ENCODE measurements around the gene PPP2R2D.
A peak's percentile ranks its signal among the peaks of the same experiment; 100 is the strongest.
"Not testable (repeated sequence)": the region's sequence is repeated elsewhere in the genome, so short reads cannot be mapped to it uniquely, and the experiment has no call there.

PPP2R2D gene

DNA sequence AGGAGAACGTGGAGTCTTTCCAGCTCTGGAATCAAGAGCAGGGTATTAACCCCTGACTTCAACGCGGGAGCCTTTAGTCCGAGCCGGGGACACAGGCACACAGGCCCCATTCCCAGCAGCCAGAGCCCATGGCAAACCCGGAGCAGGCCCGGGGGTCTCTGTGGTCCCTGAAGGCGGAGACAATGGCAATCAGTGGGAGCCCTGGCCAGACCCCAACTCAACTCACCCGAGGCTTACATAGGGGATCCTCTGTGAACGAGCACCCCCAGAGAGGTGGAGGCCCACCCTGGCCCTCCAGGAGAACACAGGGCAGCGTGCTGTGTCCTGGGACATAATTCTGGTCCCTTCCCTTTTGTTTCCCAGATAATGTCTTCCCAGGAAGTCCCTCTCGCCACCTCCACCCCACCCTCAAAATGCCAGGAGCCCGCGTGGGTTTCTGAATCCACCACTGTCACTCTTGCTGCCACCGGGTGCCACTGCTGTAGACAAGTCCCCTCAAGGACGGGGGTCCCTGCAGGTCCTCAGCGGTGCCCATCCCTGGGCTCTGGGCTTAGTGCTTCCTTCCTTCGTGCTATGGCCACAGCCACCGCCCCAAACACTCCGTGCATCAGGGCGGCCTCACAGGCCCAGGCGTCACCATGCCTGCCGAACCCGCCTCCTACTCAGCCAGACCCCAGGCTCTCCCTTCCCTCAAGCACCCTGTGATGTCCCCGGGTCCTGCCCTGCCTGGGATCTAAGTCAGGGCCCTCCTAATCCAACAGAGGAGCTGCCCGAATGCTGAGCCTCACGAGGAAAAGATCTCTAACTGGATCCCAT lies 28.6 kb upstream of the PPP2R2D start:
- no peak for DNase-seq (ENCODE audit: low read depth in 1 of 2, low spot score in 1 of 2)
- no peak for TF ChIP-seq JUND (IDR thresholded peaks at IDR 0.05; ENCODE audit: low read depth)
- in situ Hi-C loops (cut with HindIII; ENCODE audit: low pct_unique_long_range_greater_than_20kb, low sequenced_read_pairs), result no loop called here

DNA sequence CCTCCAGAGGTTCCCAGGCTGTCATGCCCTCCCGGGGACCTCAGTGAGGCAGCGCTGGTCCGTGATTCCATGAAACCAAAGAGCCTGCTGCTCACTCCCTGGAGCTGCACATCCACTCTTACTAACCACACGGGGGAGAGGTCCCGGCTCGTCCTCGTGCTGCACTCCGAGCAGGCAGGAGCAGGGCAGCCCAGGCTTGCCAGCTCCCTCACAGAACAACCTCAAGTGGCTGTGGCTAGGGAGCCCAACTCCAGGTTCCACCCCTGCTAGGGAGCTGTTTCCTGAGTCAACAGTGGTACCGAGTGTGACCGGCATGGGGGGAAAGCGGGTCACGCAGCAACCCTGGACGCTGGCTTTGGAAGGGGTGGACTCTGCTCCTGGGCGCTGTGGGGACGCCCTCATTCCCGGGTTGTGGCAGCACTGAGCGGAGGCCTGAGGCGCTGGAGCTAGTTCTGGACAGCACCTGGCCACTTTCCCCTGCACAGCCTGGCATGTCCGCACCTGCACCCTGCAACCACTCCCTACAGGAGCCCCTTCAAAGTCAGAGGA lies 27.9 kb upstream of the PPP2R2D start:
- no peak for TF ChIP-seq JUND (IDR thresholded peaks at IDR 0.05; ENCODE audit: low read depth)
- in situ Hi-C loops (cut with HindIII; ENCODE audit: low pct_unique_long_range_greater_than_20kb, low sequenced_read_pairs), result no loop called here
- no peak for DNase-seq (ENCODE audit: low read depth in 1 of 2, low spot score in 1 of 2)

DNA sequence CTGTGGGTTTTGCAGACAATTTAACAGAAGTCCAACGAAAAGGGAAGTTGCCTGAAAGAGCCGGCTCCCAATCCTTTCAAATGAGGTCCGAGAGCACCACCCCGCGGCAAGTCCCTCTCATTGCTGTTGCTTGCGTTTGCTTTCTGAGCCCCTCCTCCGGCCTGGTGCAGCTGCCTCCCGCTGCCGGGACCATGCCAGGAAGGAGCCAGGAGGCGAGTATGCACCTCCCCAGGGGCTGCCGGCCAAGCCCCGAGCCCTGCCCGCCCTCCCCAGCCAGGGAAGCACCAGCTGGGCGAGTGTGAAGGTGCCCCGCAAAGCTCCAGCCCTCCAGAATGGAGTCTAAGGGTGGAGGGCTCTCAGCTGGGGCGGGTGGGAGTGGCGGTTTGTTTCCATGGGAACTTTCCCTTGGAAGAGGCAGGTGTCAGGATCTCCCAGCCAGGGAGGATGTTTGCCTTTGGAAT lies 25.8 kb upstream of the PPP2R2D start:
- no peak for TF ChIP-seq JUND (IDR thresholded peaks at IDR 0.05; ENCODE audit: low read depth)
- peak; percentile 61 to 79 for DNase-seq (ENCODE audit: low read depth in 1 of 2, low spot score in 1 of 2)
- in situ Hi-C loops (cut with HindIII; ENCODE audit: low pct_unique_long_range_greater_than_20kb, low sequenced_read_pairs), result no loop called here

DNA sequence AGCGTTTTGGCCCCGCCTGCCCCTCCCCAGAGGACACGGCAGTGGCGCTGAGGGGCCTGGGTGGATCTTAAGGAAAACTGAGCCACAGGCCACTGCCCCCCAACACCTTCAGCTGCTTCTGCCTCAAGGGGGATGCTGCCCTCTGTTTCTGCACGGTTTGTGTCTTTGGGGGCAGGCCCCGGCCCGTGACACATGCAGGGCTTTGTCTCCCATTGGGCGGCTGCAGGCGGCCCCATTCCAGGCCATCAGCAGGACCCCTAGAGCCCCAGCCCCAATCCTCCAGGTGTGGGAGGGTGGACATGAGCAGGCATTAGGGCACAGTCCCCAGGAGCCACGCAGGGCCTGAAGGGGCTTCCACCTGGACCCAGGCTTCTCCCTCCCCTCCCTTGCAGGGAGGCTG lies 25.3 kb upstream of the PPP2R2D start:
- TF ChIP-seq JUND (IDR thresholded peaks at IDR 0.05; ENCODE audit: low read depth), result no peak
- no peak for DNase-seq (ENCODE audit: low read depth in 1 of 2, low spot score in 1 of 2)
- in situ Hi-C loops (cut with HindIII; ENCODE audit: low pct_unique_long_range_greater_than_20kb, low sequenced_read_pairs), result no loop called here

DNA sequence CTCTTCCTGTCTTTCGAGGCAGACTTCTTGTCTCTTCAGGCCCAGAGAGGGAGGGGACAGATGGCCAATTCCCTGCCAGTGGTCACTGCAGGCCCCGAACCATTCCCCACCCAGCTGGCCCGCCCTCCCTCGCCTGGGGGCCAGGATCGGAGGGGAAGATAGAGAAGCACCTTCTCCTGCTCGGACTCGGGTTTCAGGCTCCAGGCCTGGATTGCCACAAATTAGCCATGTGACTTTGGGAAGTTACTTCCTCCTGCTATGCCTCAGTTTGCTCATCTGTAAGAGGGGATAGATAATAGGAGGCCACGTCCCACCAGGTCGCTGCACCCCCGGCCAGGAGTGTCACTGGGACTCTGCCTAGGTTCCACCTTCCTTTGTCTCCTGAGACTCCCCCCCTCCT lies 24.8 kb upstream of the PPP2R2D start:
- no peak for TF ChIP-seq JUND (IDR thresholded peaks at IDR 0.05; ENCODE audit: low read depth)
- in situ Hi-C loops (cut with HindIII; ENCODE audit: low pct_unique_long_range_greater_than_20kb, low sequenced_read_pairs), result no loop called here
- DNase-seq (ENCODE audit: low read depth in 1 of 2, low spot score in 1 of 2), result no peak

DNA sequence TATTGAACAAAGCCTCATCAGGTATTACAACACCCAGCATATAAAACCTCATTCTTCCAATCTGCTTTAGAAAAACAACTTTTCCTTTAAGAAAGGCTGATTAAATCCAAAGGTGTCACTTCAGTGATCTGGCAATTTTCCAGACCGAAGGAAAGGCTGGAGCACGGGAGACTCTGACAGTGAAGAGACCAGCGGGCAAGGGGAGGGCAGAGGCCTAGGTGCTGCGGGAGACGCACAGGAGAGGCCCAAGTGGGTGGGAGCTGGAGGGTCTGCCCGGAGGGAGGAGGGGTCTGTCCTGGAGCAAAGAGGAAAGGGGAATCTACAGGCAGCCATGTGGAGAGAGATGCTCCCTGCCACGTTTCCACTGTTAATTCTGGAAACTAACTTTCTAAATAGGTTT lies 24.3 kb upstream of the PPP2R2D start:
- no peak for DNase-seq (ENCODE audit: low read depth in 1 of 2, low spot score in 1 of 2)
- in situ Hi-C loops (cut with HindIII; ENCODE audit: low pct_unique_long_range_greater_than_20kb, low sequenced_read_pairs), result no loop called here
- no peak for TF ChIP-seq JUND (IDR thresholded peaks at IDR 0.05; ENCODE audit: low read depth)

DNA sequence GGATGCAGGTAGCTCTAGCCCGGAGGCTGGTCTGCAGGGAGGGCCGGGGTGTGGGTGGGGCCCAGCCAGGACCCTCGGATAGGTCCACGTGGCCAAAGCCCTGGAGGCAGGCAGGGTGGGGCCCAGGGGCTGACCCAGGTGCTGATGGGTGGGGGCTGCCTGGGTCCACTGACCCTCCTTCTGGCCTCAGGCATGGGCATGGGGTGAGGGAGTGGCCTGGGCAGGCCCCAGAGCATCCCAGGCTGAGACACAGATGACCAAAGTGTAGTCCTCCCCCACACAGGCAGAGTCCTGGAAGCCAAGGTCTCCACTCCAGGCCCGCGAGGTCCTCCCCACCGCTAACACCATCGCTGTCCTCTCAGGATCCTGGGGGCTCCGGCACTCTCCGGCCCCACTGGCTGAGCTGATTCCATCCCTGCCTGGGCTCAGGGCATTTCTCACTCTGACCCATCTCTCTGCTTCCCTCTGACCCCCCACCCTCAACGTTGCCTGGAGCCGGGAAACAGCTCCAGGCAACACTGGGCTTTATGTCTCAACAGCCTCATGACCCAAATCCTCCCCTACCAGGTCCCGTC lies 20.7 kb upstream of the PPP2R2D start:
- DNase-seq (ENCODE audit: low read depth in 1 of 2, low spot score in 1 of 2), result no peak
- in situ Hi-C loops (cut with HindIII; ENCODE audit: low pct_unique_long_range_greater_than_20kb, low sequenced_read_pairs), result no loop called here
- TF ChIP-seq JUND (IDR thresholded peaks at IDR 0.05; ENCODE audit: low read depth), result no peak

DNA sequence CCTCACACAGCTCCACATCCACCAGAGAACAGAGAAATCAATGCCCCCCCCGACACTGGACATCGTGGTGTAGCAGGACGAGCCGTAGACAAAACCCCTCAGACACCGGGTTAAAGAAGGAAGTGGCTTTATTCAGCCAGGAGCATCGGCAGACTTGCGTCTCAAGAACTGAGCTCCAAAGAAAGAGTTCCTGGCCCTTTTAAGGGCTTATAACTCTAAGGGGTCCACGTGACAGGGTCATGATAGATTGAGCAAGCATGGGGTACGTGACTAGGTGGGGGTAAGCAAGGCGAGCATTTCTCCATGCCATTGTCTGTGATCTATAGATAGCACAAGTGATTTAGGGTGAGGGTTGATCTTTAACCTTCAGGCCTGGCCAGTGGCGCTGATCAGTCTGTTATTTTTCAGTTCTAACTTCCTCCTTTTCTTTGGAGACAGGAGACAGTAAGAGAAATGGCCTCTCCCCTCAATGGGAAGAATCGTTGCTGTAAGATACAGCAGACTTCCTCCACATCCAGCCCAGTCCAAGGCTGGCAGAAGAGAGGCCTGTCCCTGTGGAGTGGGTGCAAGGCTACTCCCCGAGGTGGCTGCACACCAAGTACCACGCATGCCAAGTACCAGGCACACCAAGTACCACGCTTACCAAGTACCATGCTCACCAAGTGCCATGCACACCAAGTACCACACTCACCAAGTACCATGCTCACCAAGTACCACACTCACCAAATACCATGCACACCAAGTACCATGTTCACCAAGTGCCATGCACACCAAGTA lies 19.5 kb upstream of the PPP2R2D start:
- DNase-seq (ENCODE audit: low read depth in 1 of 2, low spot score in 1 of 2), result no peak
- in situ Hi-C loops (cut with HindIII; ENCODE audit: low pct_unique_long_range_greater_than_20kb, low sequenced_read_pairs), result no loop called here

DNA sequence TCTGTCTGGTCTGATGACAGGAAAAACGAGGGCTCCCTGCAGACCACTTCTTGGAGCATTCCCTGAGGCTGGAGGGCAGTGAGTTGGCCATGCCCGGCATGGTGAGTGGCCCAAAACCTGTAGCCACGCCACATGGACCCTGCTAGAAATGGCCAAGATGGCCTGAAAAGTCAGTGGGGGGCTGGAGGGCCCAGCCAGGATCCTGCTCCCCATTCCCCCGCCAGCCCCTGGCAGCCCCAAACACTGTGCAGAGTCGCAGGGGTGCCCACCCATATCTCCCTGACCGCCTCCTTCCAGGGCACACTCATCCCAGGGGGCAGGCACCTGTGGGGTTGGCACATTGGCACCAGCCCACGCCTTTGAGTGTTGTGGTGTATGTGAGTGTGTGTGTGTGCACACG lies 18.7 kb upstream of the PPP2R2D start:
- no peak for TF ChIP-seq JUND (IDR thresholded peaks at IDR 0.05; ENCODE audit: low read depth)
- DNase-seq (ENCODE audit: low read depth in 1 of 2, low spot score in 1 of 2), result no peak
- in situ Hi-C loops (cut with HindIII; ENCODE audit: low pct_unique_long_range_greater_than_20kb, low sequenced_read_pairs), result no loop called here

More for the DNA sequence above, 19.5 kb upstream of the PPP2R2D start:
- TF ChIP-seq JUND (IDR thresholded peaks at IDR 0.05; ENCODE audit: low read depth), result no peak

DNA sequence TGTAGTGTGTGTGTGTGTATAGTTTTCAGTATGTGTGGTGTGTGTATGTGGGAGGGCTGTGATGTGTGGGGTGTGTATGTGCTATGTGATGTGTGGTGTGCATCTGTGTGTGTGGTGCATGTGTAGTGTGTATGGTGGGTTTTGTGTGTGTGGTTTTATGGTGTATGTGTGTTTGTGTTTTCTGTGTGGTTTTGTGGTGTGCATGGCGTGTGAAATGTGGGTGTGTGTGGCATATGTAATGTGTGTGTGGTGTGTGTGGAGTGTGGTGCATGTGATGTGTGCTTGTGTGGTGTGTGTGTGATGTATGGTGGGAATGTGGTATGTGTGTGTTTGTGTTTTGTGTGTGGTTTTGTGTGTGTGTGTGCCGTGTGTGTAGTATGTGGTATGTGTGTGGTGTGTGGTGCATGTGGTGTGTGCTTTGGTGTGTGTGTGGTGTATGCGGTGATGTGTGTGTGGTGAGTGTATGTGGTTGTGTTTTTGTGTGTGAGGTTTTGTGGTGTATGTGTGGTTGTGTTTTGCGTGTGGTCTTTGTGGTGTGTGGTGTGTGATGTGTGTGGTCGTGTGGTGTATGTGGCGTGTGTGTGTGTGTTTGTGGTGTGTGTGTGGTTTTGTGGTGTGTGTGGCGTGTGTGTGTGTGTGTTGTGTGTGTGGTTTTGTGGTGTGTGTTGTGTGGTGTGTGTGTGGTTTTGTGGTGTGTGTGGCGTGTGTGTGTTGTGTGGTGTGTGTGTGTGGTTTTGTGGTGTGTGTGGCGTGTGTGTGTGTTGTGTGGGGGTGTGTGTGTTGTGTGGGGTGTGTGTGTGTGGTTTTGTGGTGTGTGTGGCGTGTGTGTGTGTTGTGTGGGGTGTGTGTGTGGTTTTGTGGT lies 18.0 kb upstream of the PPP2R2D start:
- TF ChIP-seq JUND (IDR thresholded peaks at IDR 0.05; ENCODE audit: low read depth), result no peak
- no peak for DNase-seq (ENCODE audit: low read depth in 1 of 2, low spot score in 1 of 2)
- in situ Hi-C loops (cut with HindIII; ENCODE audit: low pct_unique_long_range_greater_than_20kb, low sequenced_read_pairs), result no loop called here

DNA sequence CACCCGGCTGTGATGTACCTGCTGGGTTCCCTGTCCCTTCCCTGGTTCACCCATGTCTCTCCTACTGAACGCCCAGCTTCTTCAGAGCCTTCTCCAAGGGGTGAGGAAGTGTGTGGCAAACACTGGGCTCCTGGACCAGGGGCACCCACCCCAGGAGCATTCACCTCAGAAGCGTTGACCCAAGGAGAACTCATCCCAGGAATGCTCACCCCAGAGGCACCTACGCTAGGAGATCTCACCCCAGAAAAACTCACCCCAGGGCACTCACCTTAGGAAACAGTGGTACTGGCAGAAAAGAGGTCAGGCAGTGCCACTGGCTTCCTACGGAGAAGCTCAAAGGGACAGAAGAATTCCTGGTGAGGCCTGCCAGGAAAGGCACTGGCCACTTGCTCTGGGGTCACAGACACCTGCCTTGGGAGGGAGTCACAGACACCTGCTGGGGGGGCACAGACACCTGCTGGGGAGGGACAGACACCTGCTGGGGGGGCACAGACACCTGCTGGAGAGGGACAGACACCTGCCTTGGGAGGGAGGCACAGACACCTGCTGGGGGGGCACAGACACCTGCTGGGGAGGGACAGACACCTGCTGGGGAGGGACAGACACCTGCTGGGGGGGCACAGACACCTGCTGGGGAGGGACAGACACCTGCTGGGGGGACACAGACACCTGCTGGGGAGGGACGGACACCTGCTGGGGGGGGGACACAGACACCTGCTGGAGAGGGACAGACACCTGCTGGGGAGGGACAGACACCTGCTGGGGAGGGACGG lies 17.0 kb upstream of the PPP2R2D start:
- peak in 1 of 2 experiments; percentile 40 for DNase-seq (ENCODE audit: low read depth in 1 of 2, low spot score in 1 of 2)
- in situ Hi-C loops (cut with HindIII; ENCODE audit: low pct_unique_long_range_greater_than_20kb, low sequenced_read_pairs), result not testable (repeated sequence)
